Kidney glomerular epithelial cell (primary cell): ENCODE data around the gene CRMP1.

Source experiments
- DNase-seq: peaks from one replicate; lab custom pipeline; 2025; lab: John Stamatoyannopoulos, UW

Gene CRMP1

GRCh38 chr4:5919571-5919970 lies 26.7 kb upstream of the CRMP1 start:
- DNase-seq: no peak

DNA sequence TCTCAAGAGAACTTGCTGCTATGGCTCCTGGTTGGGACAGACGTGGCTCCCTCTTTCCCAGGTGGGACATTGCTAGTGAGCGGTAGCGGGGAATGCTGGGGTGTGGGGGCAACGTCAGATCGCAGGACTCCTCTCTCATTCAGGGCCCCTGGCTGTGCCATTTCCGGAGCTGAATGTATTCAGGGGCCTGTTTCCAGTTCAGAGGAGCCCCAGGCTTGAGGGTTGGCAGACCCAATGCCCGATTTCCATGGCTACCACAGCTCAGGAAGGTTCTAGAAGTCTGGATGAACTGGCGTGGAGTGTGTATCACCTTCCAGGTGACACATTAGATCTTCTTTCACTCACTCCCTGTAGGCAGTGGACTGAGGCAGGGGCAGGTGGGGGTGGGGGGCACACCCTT lies 26.2 kb upstream of the CRMP1 start:
- DNase-seq: no peak

GRCh38 chr4:5918331-5918985 lies 25.6 kb upstream of the CRMP1 start:
- no peak for DNase-seq

DNA sequence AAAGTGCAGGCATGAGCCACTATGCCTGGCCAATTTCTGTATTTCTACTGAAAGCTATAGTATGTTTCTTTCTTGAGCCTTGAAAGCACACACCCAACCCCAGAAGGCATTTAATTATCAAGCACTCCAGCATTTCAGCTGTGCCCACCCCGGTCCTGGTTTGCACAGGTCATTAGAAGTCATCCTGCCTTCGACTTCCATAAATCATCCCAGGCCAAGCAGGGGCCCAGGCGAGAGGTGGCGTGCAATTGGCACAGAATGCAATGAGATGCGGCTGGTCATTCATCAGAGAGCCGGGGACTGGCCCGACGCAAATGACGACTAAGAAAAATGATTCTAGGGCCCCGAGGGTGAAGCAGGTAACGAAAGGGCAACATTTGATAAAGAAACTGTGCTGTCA lies 24.8 kb upstream of the CRMP1 start:
- DNase-seq: no peak

DNA sequence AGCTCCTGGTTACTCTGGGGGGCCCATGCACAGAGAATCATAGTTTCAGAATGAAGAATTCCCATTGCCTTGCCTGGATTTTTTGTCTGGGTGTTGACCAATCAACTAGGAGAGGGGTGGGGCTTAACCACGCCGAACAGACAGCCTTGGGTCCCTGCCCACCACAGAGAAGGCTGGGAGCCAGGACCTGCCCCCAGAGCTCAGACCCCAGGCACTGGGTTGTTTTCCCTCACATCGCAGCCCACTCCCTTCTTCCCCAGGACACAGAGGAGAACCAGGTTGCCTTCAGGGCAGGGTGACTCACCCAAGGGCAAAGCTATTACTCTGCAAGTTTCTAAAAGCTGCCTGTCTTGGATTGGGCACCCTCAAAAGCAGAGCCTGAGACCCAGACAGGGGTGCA lies 23.3 kb upstream of the CRMP1 start:
- no peak for DNase-seq

DNA sequence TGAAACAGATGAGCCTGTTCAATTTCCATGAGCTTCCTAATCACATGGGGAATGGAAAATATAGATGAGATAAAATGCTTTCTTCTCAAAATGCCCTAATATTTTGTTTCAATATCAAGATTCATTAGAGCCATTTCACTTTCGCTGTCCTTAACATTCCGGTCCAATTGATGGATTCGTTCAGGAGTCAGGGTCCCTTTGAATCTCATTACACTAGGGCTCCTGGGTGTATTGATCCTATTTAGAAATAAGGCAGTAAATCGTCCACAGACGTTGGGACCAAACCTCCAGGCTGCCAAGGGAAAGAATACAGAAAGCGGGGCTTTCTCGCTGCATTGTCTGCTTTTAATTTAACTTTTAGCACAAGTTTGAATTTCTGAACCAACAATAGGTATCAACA lies 20.6 kb upstream of the CRMP1 start:
- no peak for DNase-seq

DNA sequence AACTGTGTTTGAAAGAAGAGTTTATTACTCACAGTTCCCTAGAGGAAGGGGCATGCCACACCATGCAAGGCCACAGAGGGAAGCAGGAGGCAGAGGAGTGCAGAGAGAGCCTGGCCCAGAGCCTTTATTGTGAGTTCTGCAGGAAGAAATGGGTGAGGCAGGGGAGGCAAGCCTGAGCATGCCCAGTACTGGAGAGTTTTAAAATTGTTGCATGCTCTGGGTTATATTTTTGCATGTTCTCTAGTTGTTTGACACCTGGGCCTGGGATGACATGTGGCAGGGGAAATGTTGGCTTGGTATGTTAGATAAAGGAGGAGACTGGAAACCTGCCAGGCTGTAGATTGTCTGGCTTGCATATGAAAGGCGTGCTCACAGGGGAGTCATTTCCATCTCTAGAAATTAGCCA lies 19.7 kb upstream of the CRMP1 start:
- DNase-seq: no peak

DNA sequence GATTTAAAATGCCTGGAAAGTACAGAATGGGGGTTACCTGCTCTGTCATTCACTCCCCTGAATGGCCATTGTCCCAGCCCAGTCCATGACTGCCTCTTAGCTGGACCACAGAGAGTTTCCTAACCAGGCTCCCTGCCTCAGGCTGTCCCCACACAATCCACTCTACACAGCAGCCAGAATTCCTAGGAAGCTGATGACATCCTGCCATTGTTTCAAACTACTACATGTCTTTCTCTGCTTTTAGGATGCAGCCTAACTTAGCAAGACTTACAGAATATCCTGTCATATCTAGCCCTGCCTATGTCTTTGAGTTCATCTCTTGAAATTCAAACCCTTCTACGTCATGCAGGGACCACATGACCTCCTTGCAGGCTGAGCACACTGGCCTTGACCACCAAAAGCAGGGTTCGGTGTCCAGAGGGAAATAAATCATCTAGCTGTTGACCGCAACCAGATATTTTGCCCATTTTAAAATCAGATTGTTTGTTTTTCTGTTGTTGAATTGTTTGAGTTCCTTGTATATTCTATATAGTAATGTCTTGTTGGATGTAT lies 16.1 kb upstream of the CRMP1 start:
- no peak for DNase-seq

DNA sequence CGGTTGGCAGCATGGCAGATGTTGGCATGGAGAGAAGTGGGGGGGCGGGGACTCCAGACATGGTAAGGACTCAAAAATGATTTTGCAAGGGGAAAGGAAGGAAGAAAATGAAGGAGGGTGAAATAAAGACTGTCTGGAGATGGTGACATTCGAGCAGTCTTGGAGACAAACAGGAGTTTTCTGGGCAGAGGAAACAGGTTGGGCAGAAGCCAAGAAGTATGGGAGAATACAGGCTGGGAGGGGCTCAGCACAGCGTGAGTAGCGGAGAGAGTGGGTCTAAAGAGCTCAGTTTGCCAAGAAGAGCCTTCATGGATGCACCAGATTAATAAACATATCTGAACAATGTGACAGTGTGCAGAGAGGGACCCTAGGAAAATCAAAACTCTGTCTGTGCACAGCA lies 13.3 kb upstream of the CRMP1 start:
- DNase-seq: no peak

- no peak for DNase-seq
Measured at GRCh38 chr4:5905714-5906113, 12.8 kb upstream of the CRMP1 start.

GRCh38 chr4:5900844-5901243 lies 8.0 kb upstream of the CRMP1 start:
- DNase-seq: no peak

- no peak for DNase-seq
Measured at GRCh38 chr4:5899881-5900280, 7.0 kb upstream of the CRMP1 start.

DNA sequence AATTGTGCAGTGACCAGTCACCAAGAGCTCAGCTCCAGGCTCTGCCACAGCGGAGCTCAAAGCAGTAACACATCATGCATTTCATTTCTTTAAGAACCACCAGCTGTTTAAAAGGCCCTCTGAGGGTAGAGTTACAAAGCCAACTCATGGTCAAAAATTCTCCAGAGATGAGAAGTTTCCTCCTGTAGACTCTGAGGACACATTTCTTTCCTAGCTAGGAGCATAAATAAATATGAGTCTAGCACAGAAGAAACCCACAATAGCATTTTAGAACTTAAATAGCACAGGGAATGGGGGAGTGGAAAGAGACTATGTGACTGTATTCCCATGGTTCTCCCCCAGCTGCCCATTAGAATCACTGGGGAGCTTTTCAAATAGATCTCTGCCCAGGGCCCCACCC lies 6.5 kb upstream of the CRMP1 start:
- DNase-seq: no peak

DNA sequence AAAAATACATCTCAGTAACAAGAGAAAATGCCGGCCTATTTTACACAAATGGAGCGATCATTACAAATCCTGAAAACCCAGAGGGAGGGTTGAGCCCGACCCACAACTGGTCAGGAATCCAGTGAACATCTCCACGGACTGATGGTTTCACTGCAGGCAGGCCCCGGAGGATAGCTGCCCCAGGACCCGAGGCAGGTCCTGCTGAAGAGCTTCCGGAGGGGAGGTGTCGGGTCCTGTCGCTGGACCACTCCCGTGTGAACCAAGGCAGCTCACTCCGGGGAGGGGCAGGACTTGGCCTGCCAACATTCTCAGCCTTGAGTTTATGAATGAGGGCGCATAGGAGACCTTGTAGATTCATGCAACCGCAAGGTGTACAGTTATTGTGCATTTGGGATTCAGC lies 4.8 kb upstream of the CRMP1 start:
- DNase-seq: no peak

DNA sequence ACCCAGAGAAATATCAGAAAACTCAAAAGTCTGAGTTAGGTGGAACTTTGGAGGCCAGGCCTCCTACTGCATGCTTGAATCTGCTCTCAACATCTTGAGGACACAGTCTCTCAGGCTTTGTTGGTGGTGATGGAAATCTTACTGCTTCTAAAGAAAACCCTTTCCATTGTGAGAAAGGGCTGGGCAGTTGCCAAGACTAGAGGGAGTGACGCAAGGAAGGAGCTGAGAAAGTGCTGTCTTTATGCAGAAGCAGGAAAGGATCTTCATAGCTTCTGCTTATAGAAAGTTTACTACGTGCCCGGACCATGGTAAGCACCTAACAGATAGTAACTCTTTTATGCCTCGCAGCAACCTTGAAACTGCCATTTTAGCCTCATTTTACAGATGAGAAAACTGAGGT lies 2.4 kb upstream of the CRMP1 start:
- DNase-seq: no peak

GRCh38 chr4:5894266-5894665 lies 1.4 kb upstream of the CRMP1 start:
- no peak for DNase-seq

GRCh38 chr4:5893591-5893990 lies 705 bp upstream of the CRMP1 start:
- DNase-seq: no peak

DNA sequence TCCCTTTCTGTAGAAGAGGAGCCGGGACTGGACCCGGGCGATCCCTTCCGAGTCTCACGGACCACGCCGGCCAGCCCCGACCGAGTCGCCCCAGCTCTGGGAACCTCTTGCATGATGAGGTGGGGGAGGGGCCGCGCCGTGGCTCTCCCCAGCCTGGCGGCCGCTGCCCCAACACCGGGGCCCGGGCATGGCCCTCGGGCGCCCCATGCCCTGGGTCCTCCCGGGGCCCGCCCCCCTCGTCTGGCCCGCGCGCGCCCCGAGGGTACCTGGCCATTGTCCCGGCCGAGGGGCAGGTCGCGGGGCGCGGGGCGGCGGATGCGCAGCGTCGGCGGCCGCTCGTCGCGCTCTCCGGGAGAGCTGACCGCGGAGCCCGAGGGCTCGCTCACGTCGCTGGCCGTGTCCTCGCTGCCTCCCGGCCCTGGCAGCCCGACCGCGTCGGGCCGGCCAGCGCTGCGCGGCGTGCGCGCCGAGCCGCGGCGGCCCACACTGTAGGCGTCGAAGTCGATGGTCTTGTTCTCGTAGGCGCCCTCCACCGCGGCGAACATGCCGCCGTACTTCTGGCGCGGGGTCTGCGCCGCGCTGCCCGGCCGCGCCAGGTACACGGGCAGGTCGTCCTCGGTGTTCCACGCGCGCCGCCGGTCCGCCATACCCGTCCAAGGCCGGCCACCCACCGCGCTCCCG lies 423 bp downstream of the CRMP1 start:
- DNase-seq: no peak

DNA sequence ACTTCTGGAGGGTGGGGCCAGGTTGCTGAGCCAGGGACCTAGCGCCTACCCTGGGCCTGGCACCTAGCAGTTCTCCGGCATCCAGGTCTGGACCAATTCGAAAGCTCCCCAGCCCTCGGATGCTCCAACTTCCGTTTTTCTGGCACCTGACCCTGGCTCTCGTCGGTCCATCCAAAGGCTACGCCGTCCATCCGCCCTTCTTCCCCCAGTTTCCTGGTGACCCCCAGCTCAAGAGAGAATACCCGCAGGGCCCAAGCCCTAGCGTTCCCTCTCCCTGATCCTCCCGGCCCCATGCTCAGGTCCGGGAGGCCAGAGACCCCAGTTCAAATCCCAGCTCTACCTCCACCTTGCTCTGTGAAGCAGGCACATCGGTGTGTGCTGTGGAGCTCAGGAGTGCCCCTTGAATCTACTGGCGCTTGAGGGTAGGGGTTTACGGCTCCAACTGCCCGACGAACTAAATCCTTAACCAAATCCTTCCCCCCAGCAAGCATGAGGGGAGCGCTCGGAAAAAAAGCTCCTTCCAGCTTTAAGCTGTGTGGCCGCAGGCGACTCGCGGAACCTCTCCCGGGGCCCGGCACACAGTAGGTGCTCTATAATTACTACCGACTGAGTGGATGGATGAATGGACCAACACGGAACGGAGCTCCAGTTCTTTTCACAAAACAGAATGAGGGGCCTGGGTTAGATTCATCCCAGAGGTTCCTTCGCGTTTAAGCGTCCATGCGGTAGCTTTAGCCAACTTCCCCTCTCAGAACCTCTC lies 1.1 kb downstream of the CRMP1 start:
- no peak for DNase-seq

- no peak for DNase-seq
Measured at GRCh38 chr4:5890063-5890727, 2.7 kb downstream of the CRMP1 start.

GRCh38 chr4:5889002-5889696 lies 3.7 kb downstream of the CRMP1 start:
- DNase-seq: no peak
